ENCODE results near the gene RNF31. TPM values are rescaled to one million over a fixed set of nuclear protein-coding genes. Genes with fewer than 3 reads are reported as not detected.

Gene RNF31
- total and polyA plus RNA-seq, 2 of the 13 experiments (the other 11 are each of a cell fraction or from before 2014, with no cell fraction given) = 48.2 to 86.8 TPM

GRCh38 chr14:24160850-24161804 lies 13.8 kb downstream of the RNF31 start, which contains the start of gene IRF9 (continued):
- TF ChIP-seq, protein P1, sequence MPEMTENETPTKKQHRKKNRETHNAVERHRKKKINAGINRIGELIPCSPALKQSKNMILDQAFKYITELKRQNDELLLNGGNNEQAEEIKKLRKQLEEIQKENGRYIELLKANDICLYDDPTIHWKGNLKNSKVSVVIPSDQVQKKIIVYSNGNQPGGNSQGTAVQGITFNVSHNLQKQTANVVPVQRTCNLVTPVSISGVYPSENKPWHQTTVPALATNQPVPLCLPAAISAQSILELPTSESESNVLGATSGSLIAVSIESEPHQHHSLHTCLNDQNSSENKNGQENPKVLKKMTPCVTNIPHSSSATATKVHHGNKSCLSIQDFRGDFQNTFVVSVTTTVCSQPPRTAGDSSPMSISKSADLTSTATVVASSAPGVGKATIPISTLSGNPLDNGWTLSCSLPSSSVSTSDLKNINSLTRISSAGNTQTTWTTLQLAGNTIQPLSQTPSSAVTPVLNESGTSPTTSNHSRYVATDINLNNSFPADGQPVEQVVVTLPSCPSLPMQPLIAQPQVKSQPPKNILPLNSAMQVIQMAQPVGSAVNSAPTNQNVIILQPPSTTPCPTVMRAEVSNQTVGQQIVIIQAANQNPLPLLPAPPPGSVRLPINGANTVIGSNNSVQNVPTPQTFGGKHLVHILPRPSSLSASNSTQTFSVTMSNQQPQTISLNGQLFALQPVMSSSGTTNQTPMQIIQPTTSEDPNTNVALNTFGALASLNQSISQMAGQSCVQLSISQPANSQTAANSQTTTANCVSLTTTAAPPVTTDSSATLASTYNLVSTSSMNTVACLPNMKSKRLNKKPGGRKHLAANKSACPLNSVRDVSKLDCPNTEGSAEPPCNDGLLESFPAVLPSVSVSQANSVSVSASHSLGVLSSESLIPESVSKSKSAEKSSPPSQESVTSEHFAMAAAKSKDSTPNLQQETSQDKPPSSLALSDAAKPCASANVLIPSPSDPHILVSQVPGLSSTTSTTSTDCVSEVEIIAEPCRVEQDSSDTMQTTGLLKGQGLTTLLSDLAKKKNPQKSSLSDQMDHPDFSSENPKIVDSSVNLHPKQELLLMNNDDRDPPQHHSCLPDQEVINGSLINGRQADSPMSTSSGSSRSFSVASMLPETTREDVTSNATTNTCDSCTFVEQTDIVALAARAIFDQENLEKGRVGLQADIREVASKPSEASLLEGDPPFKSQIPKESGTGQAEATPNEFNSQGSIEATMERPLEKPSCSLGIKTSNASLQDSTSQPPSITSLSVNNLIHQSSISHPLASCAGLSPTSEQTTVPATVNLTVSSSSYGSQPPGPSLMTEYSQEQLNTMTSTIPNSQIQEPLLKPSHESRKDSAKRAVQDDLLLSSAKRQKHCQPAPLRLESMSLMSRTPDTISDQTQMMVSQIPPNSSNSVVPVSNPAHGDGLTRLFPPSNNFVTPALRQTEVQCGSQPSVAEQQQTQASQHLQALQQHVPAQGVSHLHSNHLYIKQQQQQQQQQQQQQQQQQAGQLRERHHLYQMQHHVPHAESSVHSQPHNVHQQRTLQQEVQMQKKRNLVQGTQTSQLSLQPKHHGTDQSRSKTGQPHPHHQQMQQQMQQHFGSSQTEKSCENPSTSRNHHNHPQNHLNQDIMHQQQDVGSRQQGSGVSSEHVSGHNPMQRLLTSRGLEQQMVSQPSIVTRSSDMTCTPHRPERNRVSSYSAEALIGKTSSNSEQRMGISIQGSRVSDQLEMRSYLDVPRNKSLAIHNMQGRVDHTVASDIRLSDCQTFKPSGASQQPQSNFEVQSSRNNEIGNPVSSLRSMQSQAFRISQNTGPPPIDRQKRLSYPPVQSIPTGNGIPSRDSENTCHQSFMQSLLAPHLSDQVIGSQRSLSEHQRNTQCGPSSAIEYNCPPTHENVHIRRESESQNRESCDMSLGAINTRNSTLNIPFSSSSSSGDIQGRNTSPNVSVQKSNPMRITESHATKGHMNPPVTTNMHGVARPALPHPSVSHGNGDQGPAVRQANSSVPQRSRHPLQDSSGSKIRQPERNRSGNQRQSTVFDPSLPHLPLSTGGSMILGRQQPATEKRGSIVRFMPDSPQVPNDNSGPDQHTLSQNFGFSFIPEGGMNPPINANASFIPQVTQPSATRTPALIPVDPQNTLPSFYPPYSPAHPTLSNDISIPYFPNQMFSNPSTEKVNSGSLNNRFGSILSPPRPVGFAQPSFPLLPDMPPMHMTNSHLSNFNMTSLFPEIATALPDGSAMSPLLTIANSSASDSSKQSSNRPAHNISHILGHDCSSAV (CRISPR knock-in tag; IDR thresholded peaks at IDR 0.05; ENCODE audit: borderline replicate concordance) = peak; percentile 86; the same call in 1 of the 2 replicates
- TF ChIP-seq, protein P2, sequence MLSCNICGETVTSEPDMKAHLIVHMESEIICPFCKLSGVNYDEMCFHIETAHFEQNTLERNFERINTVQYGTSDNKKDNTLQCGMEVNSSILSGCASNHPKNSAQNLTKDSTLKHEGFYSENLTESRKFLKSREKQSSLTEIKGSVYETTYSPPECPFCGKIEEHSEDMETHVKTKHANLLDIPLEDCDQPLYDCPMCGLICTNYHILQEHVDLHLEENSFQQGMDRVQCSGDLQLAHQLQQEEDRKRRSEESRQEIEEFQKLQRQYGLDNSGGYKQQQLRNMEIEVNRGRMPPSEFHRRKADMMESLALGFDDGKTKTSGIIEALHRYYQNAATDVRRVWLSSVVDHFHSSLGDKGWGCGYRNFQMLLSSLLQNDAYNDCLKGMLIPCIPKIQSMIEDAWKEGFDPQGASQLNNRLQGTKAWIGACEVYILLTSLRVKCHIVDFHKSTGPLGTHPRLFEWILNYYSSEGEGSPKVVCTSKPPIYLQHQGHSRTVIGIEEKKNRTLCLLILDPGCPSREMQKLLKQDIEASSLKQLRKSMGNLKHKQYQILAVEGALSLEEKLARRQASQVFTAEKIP (CRISPR knock-in tag; IDR thresholded peaks at IDR 0.05; ENCODE audit: borderline replicate concordance) = no peak
- TF ChIP-seq ZFY (CRISPR knock-in tag; IDR thresholded peaks at IDR 0.05) (peak; percentile 83), ZFP41 (CRISPR knock-in tag; IDR thresholded peaks at IDR 0.05; ENCODE audit: borderline replicate concordance) (peak; percentile 80; the same call in 1 of the 2 replicates), ZNF776 (CRISPR knock-in tag; IDR thresholded peaks at IDR 0.05) (peak; percentile 69), SMAD9 (CRISPR knock-in tag; IDR thresholded peaks at IDR 0.05) (peak; percentile 97), HDAC6 (IDR thresholded peaks at IDR 0.05; ENCODE audit: low read depth, low read length) (no peak), SP140L (CRISPR knock-in tag; IDR thresholded peaks at IDR 0.05; ENCODE audit: borderline replicate concordance) (0 out of 2 replicates have a peak, but pooled peaks have one; percentile 97), RBAK (CRISPR knock-in tag; IDR thresholded peaks at IDR 0.05) (peak; percentile 72; the same call in 1 of the 2 replicates), DNMT3B (CRISPR knock-in tag; conservative IDR thresholded peaks at IDR 0.05) (peak; percentile 100), TP53 (CRISPR knock-in tag; conservative IDR thresholded peaks at IDR 0.05) (peak; percentile 92), ETV5 (CRISPR knock-in tag; IDR thresholded peaks at IDR 0.05; ENCODE audit: borderline replicate concordance) (peak; percentile 87)
- TF ChIP-seq, protein P3, sequence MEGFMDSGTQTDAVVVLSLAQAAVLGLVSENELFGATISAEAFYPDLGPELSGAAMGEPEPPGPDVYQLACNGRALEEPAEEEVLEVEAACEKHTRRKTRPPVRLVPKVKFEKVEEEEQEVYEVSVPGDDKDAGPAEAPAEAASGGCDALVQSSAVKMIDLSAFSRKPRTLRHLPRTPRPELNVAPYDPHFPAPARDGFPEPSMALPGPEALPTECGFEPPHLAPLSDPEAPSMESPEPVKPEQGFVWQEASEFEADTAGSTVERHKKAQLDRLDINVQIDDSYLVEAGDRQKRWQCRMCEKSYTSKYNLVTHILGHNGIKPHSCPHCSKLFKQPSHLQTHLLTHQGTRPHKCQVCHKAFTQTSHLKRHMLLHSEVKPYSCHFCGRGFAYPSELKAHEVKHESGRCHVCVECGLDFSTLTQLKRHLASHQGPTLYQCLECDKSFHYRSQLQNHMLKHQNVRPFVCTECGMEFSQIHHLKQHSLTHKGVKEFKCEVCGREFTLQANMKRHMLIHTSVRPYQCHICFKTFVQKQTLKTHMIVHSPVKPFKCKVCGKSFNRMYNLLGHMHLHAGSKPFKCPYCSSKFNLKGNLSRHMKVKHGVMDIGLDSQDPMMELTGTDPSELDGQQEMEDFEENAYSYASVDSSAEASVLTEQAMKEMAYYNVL (CRISPR knock-in tag; IDR thresholded peaks at IDR 0.05; ENCODE audit: borderline replicate concordance) = peak; percentile 76; the same call in 1 of the 2 replicates
- TF ChIP-seq, protein P4, sequence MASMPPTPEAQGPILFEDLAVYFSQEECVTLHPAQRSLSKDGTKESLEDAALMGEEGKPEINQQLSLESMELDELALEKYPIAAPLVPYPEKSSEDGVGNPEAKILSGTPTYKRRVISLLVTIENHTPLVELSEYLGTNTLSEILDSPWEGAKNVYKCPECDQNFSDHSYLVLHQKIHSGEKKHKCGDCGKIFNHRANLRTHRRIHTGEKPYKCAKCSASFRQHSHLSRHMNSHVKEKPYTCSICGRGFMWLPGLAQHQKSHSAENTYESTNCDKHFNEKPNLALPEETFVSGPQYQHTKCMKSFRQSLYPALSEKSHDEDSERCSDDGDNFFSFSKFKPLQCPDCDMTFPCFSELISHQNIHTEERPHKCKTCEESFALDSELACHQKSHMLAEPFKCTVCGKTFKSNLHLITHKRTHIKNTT (CRISPR knock-in tag; IDR thresholded peaks at IDR 0.05) = 0 out of 2 replicates have a peak, but pooled peaks have one; percentile 6

All from HepG2 (cell line).